ENCODE measurements around the gene RASEF. TPM values are rescaled to one million over a fixed set of nuclear protein-coding genes. Genes with fewer than 3 reads are reported as not detected.
"Not testable (repeated sequence)": the region's sequence is repeated elsewhere in the genome, so short reads cannot be mapped to it uniquely, and the experiment has no call there.

RASEF gene
- total RNA-seq, 3 donors from 2014 or later: 0.05 TPM; not detected in 2

DNA sequence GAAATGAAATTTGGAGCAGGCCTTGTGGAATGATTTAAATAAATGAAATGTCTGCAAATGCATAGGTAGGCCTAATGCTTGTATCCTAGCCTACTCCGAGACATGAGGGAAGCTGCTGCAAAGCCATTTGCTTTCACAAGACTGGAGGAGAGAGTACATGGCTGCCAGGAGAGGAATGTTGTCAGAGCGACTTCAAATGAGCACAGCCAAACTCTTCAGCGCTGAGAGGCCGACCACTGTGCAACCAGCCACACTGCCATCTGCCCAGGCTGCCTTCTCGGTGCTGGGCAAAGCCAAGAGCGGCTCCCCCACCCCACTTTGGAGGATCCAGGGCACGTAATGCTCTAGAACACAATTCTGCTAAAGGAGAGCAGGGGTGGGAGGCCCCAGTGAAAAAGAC lies 122.6 kb downstream of the RASEF start:
- no peaks in the 10 kb centered on the region for H3K27me3 Mint-ChIP-seq (ENCODE audit: low read depth)

DNA sequence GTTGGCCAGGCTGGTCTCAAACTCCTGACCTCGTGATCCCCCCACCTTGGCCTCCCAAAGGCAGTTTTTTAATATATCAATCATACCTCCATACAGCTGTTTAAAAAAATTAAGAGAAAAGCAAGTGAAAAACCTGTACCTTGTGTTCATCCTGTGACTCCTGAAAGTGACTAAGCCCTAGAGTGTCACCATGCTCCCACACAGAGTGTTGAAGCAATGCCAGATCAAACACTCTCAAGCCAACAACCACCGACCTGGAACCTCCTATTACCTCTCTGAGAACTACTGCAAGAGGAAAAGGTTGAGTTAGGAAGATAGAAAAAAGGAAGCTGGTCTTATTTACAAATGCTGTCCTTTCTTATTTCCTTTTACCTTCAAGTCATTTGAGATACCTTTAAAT lies 123.5 kb downstream of the RASEF start:
- no peaks in the 10 kb centered on the region for H3K27me3 Mint-ChIP-seq (ENCODE audit: low read depth)
- H3K36me3 Mint-ChIP-seq (ENCODE audit: insufficient read depth): no peaks in the 10 kb centered on the region
- no peaks in the 10 kb centered on the region for H3K4me1 Mint-ChIP-seq (ENCODE audit: low read depth)
- no peak overlapping the region for H3K4me3 Mint-ChIP-seq
- H3K9me3 Mint-ChIP-seq: no peaks in the 10 kb centered on the region
- DNase-seq (no peak), ATAC-seq (no peak)

More for the DNA sequence above, 122.6 kb downstream of the RASEF start:
- no peak overlapping the region for H3K4me3 Mint-ChIP-seq
- DNase-seq (no peak), ATAC-seq (no peak)
- H3K4me1 Mint-ChIP-seq (ENCODE audit: low read depth): no peaks in the 10 kb centered on the region
- no peaks in the 10 kb centered on the region for H3K9me3 Mint-ChIP-seq
- no peaks in the 10 kb centered on the region for H3K36me3 Mint-ChIP-seq (ENCODE audit: insufficient read depth)

DNA sequence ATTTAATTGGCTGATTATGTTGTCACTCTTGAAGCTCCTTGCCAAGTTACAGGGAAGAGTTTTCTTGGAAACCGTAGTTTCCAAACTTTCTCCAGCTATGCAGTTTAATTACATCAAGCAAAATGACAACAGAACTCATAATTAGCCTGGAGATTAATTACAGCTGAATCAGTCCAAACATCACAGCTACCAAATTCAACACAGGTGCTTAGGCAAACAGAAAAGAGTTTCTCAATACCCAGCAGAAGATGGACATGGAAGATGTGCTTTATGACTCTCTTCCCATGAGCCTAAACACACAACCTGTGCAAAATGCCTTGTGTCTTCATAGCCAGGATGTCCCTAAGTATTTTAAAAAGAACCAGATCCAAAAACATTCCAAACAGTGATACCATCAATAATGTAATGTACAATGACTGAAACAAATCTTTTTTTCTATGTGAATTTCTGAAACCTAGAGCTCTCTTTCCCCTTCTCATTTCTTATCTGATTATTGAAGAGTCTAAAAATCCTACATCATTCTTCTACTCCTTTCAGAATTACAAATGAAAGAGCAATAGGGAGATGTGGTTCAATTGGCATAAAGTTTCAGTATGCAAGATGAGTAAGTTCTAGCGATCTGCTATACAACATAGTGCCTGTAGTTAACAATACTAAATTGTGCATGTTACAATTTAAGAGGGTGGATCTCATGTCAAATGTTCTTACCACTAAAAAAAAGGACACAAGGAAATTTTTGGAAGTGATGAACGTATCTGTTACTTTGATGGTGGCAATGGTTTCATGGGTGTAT lies 124.3 kb downstream of the RASEF start:
- DNase-seq (no peak), ATAC-seq (no peak)
- H3K9me3 Mint-ChIP-seq: no peaks in the 10 kb centered on the region
- H3K27me3 Mint-ChIP-seq (ENCODE audit: low read depth): no peaks in the 10 kb centered on the region
- H3K36me3 Mint-ChIP-seq (ENCODE audit: insufficient read depth): no peaks in the 10 kb centered on the region
- no peak overlapping the region for H3K4me3 Mint-ChIP-seq
- H3K4me1 Mint-ChIP-seq (ENCODE audit: low read depth): no peaks in the 10 kb centered on the region

DNA sequence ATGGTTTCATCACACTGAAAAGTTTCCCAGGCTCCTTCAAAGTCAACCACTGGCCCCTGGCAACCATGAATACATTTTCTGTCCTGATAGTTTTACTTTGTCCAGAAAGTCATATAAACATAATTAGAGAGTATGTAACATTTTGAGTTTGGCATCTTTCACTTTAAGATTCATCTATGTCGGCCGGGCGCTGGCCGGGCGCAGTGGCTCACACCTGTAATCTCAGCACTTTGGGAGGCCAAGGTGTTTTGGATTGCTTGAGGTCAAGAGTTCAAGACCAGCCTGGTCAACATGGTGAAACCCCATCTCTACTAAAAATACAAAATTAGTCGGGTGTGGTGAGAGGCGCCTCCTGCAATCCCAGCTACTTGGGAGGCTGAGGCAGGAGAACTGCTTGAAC lies 126.4 kb downstream of the RASEF start:
- not testable (repeated sequence) for DNase-seq; H3K4me3 Mint-ChIP-seq; H3K27me3 Mint-ChIP-seq (ENCODE audit: low read depth); H3K4me1 Mint-ChIP-seq (ENCODE audit: low read depth); H3K9me3 Mint-ChIP-seq; H3K36me3 Mint-ChIP-seq (ENCODE audit: insufficient read depth); ATAC-seq

DNA sequence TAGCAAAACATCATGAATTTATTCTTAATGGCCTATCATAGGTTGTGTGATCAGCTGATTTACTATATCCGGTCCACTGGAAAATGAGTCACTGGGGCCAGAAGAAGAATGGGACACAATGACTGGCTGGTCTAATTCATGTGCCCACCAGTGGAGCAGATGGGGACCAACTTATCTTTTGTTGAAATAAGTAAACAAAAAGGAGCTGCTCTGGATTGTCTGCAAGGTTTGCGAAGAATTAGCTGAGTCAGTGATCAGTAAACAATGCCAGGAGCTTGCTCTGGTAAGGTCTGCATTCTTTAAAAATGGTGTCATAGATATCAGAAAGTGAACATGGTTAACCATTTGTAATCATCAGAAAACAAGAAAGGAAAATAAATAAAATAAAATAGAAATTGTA lies 128.0 kb downstream of the RASEF start:
- Mint-ChIP-seq H3K36me3 (ENCODE audit: insufficient read depth) (no peaks in the 10 kb centered on the region), H3K4me3 (no peak overlapping the region), H3K27me3 (ENCODE audit: low read depth) (no peaks in the 10 kb centered on the region), H3K9me3 (no peaks in the 10 kb centered on the region), H3K4me1 (ENCODE audit: low read depth) (no peaks in the 10 kb centered on the region)
- no peak for DNase-seq
- no peak for ATAC-seq

DNA sequence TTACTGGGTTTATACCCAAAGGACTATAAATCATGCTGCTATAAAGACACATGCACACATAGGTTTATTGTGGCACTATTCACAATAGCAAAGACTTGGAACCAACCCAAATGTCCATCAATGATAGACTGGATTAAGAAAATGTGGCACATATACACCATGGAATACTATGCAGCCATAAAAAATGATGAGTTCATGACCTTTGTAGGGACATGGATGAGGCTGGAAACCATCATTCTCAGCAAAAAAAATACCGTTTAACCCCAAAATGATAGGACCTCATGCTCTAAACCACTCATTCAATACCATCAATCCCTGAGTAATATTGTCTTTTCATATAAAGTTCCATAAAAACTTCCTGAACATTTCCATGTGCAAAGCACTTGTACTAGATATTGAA lies 128.9 kb downstream of the RASEF start:
- not testable (repeated sequence) for H3K36me3 Mint-ChIP-seq (ENCODE audit: insufficient read depth); H3K4me3 Mint-ChIP-seq; DNase-seq; ATAC-seq; H3K4me1 Mint-ChIP-seq (ENCODE audit: low read depth); H3K27me3 Mint-ChIP-seq (ENCODE audit: low read depth); H3K9me3 Mint-ChIP-seq

DNA sequence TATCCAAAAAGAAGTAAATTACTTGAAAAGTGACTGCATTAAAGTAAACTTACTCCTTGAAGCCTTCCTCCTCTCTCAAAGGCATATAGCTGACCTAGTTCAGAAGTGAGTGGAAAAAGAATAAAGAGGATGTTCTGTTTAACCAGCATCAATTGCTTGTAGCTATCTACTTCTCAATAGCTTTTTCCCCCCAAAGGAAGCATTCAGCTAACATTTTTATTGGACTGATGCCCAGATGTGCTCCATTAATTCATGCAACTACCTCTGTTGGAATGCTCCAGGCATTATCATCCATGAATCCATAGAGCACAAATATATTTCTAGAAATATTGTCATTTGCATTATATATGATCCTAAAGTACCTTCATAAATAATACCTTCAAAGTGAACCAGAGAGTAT lies 132.8 kb downstream of the RASEF start:
- Mint-ChIP-seq H3K36me3 (ENCODE audit: insufficient read depth) (no peaks in the 10 kb centered on the region), H3K4me1 (ENCODE audit: low read depth) (no peaks in the 10 kb centered on the region), H3K4me3 (no peak overlapping the region), H3K9me3 (no peaks in the 10 kb centered on the region), H3K27me3 (ENCODE audit: low read depth) (no peaks in the 10 kb centered on the region)
- ATAC-seq (no peak), DNase-seq (no peak)
